GM21723 (cell line): Measurements from ENCODE around the gene UNG.

ENCODE experiments used
- ATAC-seq: cut with Tn5 transposase; IDR thresholded peaks from one replicate; pipeline ENCODE4 v1.9.1; 2021; ENCODE audit warnings: mild to moderate bottlenecking, moderate library complexity; ENCODE audit not compliant: unreplicated experiment

UNG gene

DNA sequence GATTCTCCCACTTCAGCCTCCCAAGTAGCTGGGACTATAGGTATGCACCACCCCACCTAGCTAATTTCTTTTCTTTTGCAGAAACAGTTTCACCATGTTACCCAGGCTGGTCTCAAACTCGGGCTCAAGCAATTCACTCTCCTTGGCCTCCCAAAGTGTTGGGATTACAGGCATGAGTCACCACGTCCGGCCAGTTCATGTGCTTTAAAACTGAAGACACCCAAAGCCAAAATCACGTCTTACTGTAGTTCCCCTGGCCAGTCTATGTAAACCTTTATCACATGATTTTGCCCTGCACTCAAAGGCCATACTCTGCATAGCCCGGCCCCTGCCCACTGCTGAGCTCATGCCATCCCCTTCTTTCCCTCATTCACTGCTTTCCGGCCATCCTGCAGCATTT is 8.6 kb upstream of the UNG start:
- no peak for ATAC-seq

DNA sequence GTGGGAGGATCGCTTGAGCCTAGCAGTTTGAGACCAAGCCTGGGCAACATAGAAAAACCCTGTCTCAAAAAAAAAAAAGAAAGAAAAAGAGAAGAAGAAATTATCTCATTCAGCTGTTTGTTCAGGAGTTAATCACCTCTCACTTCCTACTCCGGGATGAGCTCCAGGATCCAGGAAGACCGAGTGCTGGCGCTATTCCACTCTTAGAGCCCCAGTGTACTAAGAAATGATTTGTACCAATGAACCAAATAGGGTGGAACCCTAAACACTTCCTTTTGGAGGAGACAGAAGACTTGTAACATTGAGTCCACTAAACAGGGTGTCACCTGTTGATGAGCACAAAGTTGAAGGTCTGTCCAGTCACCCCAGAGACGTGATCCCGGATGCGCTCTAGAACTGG is 7.7 kb upstream of the UNG start:
- no peak for ATAC-seq

DNA sequence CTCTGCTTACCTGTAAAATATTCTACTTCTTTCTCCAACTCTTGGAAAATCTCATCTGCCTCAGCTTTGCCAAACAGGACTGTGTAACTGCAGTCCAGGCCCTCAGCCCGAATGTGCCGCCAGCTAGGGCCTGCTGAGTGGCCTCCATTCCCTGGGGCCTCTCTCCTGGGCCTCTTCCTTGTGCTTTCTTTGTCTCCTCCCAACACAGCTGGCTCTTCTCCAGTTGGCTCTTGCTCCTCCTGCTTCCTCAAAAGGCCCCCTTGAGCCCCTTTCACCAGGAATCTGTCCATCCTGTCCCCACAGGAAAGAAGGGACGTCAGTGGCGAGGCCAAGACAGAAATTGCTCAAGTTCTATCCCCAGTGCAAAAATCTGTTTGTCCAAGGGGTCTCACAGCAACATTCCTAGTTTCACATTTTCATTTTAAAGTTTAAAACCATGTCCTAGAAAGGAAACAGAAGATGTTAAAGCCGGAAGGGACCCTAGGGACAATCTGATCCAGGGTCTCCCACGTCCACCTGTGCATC is 4.8 kb upstream of the UNG start:
- ATAC-seq = no peak

DNA sequence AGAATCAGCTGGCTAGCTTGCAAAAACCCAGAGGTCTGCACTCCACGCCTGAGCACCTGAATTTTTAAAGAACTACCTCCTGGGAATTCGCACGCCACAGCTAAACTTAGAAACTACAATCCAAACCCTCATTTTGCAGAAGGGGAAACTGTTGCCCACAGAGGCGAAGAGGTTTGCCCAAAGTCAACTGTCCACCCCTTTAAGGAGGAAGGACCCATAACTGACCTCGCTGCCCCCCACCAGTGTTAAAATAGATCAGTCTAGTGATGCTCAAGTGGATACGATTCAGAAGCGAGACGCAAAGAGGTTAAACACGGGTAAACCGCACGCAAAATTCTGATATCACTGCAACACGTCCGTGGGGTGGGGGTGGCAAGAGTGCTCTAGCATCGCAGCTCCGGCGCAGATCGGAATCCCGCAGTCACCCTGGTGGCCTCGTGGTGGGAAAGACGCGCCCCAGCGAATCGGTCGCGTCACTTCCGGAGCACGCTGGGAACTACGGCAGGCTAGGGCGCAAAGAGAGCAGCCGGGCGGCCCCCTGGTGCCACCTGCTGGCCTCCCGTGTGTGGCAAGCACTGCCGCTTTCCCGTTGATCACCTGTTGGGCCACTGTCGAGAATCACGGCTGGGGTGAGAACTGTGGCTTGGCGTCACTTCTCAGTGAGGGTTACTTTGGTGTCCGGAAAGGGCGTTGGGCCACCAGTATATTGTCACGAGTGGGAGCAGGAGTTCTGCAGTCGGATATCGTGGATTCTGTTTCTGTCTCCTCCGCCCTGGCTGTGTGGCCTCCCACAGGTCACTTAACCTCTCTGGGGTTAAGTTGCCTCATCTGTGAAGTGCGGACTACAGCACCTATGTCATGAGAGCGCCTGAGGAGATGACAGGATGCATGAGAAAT is 4.1 kb upstream of the UNG start, which contains the start of gene ALKBH2:
TSS of gene ALKBH2 (minus strand) at position 451 of the 897 bp plus-strand sequence. CDS start 686 bp downstream, outside the sequence.
- ATAC-seq = peak; percentile 51

DNA sequence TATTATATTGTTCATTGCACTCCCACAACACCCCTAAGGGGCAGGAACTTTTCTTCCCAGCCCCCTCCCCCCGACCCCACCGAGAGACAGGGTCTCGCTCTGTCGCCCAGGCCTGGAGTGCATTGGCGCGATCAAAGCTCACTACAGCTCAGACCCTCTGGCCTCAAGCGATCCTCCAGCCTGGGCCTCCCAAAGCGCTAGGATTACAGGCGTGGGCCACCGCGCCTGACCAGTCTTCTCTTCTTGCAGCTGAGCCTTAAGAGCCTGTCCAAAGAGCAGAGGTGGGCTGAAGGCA is 310 bp upstream of the UNG start:
- no peak for ATAC-seq

DNA sequence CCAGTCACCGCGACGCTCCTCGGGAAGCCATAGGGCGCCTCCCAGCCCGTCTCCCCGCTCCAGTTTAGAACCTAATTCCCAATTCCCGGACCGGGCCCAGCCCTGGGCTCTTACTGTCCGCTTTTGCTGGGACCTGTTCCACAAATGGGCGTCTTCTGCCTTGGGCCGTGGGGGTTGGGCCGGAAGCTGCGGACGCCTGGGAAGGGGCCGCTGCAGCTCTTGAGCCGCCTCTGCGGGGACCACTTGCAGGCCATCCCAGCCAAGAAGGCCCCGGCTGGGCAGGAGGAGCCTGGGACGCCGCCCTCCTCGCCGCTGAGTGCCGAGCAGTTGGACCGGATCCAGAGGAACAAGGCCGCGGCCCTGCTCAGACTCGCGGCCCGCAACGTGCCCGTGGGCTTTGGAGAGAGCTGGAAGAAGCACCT is 797 bp downstream of the UNG start:
- ATAC-seq = peak; percentile 41

DNA sequence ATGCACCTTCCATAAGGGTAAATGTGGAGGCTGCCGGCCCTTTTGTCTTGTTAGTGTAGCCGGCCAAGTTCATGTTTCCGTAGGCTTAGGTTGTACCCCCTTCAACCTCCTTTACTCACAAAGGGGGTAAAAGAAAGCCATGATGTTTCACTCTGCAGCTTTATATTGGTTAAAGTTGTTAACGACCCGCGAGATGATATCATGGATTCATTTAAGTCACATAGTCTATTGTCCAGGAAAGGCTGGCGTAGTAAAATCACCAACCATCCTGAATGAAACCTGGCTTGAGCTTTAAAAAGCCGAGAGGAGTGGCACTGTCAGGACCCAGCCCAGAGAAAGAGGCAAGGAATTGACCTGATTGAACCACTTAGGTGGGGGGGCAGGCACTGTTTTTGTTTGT is 1.3 kb downstream of the UNG start:
- ATAC-seq = no peak

DNA sequence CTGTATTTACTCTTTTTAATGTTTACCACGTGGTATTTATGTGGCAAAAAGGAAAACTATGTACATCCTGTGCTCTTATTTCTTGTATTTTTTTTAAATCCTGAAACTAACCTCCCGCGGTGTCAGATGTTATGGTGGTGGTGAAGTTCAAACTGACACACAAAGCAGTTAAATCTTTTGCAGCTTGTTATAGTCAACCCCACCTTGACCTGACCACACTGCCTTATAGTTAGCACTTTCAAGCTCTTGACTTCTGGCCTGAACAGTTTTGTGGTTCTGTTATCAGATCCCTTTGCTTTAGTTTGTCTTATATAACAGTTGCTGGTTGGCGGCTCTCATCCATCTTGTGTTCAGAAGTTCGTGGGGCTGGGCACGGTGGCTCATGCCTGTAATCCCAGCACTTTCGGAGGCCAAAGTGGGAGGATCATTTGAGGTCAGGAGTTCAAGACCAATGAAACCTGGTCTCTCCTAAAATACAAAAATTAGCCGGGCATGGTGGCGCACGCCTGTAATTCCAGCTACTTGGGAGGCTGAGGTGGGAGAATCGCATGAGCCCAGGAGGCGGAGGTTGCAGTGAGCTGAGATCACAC is 2.1 kb downstream of the UNG start:
- ATAC-seq = no peak

DNA sequence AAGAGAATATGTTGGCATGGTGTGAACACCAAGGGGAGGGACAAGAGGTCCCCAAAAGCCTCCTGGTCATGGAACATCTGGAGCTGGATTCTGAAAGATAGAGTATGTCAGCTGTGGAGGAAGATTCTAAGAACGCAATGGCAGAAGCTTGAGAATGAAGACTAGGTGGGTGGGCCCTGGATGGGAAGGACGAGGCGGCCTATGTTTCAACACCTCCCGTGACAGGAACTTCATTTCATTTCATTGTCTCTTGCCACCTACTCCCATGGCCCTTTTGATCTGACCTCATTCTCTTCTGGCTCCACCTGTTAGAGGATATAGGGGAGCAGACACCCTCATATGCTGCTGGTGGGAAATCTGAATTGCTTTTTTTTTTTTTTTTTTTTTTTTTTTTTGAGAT is 3.3 kb downstream of the UNG start:
- ATAC-seq = no peak

DNA sequence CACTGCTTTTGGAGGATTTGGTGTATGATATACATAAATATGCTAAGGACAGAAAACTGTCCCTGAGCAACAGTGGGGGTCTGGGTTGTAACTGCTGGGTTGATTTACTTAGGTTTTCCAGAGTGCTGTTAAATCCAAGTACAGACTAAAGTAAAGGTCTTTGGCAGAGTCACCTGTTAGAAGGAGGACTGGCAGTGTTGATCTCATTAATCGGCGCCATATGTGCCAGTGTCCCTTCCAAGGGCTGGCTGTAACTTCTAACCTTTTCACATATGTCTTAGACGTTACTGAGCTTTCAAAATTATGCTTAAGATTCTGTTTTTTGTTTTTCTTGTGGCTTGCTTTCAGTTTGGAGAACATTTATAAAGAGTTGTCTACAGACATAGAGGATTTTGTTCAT is 5.1 kb downstream of the UNG start:
- ATAC-seq = no peak

DNA sequence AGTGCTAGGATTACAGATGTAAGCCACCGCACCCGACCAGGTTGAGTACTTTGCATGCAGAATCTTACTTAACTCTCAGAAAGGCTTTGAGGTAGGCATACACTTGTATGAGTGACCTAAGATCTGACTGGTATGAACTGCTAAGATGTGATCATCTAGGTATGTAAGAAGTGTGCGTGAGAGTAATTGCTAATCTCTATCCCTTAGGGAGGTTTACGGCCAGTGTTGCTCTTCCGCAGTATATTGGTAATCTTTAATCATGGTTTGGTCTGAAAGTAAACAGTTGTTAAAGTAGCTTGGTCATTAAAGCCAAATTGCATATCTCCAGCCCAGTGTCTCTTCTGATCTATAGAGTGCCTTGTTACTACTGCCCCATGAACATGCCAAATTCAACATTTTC is 7.8 kb downstream of the UNG start:
- no peak for ATAC-seq

DNA sequence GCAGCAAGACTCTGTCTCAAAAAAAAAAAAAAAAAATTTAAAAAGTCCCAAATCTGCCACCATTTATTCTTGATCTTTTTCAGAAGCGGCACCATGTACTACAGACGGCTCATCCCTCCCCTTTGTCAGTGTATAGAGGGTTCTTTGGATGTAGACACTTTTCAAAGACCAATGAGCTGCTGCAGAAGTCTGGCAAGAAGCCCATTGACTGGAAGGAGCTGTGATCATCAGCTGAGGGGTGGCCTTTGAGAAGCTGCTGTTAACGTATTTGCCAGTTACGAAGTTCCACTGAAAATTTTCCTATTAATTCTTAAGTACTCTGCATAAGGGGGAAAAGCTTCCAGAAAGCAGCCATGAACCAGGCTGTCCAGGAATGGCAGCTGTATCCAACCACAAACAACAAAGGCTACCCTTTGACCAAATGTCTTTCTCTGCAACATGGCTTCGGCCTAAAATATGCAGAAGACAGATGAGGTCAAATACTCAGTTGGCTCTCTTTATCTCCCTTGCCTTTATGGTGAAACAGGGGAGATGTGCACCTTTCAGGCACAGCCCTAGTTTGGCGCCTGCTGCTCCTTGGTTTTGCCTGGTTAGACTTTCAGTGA is 12.5 kb downstream of the UNG start:
- ATAC-seq = no peak

DNA sequence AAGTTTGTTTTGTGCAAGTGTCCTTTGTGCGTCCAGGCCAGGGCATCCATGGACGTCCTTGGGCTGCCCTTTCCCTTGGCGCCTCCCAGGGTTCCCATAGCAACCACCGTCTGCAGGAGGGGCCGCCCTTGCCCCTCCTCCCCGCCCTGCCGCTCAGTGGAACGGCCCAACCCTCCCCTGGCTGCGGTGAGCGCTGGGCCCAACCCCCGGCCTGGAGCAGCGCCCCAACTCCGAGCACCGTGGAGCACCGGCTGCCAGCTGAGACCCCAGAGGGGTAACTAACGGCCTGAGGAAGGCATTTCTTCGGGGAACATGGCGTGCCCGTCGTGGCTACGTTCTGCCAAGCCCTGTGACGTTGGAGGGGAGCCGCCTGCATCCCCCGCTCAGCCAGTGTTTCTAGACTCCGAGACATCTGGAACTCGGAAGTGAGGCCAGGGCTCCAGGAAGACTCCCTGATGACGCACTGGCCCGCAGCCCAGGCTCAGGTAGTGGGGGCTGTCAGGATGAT is 13.6 kb downstream of the UNG start:
- ATAC-seq = peak; percentile 83

DNA sequence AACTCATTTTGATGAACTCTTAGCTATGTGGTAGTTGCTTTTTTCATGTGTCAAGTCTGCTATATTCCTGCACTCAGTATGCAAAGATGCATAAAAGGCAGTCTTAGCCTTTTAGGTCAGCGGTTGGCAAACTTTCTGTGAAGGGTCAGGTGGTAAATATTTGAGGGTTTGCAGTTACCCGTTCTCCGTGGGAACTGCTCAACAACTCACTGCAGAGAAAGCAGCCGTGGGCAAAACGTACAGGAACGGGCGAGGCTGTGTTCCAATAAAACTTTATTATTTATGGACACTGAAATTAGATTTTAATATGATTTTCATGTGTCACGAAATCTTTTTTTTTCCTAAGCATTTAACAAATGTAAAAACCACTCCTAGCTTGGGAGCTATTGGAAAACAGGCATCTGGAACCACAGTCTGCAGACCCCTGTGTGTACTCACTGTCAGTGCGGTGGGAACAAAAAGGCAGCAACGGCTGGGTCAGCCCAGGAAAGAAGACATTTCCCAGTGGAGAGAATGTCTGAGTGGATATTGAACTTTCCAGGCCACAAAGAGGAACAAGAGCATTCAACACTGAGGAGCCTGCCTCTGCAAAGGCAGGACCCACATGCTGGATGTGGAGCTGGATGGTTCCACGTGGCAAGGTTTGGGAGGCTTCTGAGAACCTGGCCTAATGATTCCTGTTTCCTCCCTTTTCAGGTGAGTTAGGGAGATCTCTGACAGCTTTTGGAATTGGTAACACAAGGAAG is 15.5 kb downstream of the UNG start:
- ATAC-seq = no peak

DNA sequence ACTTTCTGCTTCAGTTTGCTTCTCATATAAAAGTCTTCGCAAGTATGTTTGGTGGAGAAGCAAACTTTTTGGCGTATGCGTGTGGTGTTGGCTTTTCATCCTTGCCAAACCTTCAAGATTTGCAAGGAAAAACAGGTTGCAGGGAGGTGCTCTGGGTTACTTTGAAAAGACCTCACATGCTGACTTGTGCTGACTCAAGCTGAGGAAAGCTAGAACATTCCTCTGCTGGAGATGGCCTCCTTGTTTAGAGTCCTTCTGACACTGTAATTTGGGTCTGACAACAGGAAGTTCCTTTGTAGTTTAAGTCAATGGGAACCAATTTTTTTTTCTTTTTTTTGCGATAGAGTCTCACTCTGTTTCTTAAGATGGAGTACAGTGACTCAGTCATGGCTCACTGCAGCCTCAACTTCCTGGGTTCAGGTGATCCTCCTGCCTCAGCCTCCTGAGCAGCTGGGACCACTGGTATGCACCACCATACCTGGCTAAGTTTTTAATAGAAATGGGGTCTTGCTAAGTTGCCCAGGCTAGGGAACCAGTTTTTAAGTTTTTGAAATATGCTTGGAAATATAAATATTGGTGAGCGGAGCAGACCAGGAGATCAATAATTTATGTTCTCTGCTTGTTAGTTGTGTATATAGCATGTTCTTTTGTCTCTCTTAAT is 16.4 kb downstream of the UNG start:
- ATAC-seq = no peak

DNA sequence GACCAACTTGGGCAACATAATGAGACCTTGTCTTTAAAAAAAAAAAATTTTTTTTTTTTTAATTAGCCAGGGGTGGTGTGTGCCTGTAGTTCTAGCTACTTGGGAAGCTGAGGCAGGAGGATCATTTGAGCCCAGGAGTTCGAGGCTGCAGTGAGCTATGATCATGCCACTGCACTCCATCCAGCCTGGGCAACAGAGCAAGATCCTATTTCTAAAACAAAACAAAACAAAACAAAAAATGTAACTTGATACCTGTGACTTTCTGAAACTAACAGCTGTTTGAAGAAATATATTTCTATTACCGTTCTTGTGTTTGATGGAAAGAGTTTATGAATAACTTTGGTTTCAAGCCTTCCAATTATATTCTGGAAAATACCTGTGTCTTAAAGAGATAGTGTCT is 17.2 kb downstream of the UNG start:
- ATAC-seq = no peak

DNA sequence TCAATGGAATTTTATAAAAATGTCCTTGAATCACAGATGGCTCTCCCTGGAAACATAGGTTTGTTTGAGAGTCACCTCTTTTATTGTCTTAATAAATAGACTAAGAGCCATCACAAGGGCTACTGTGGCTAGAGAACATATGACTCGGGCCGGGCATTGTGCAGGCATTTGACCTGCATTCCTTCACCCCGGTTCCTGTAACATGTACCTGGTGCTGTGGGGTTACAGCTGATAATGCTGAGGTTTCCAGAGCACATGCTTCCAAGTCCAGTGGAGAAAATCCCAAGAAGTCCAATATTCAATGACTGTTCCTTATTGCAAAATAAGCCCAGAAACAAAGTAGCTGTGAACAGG is 18.0 kb downstream of the UNG start:
- ATAC-seq = no peak

DNA sequence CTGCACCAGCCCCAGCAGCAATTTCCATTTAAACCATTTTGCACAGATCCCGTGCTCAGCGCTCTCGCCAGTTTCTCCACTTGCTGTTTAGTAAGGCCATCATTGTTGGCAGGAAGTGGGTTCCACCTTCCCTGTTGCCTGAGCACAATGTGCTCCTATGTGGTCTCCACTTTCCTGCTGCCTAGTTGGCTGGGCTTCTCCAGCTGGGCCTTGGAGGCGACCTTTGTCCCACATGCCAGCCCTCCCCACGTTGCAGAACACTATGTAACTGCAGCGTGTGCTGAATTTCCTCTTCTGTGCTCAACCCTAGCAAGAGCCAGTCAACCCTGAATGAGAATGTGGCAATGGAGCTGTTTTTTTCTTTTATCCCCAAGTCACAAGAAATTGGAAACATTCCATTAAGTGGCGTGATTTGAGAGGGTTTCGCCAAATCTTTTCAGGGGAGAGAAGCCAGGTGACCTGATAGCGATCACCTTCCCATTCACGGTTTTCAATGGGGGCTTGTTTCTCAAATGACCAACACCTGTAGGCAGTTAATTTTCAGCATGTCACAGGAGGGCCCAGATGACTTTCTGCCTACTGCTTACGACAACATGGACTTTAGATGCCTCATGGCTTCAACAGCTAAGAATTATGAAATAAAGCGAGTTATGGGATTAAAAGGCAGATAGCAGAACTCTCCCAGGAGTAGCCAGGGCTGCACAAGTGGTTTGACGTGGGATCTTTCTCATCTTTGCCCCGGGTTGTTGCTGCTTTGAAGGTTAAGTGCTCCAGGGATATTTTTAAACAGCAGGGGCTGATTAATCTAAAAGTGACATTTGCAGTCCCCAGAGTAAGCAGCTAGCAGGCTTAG is 18.6 kb downstream of the UNG start, which contains the start of gene ACACB:
TSS of gene ACACB (plus strand) at position 830 of the 853 bp plus-strand sequence. CDS start 22,819 bp downstream, outside the sequence.
- no peak for ATAC-seq

DNA sequence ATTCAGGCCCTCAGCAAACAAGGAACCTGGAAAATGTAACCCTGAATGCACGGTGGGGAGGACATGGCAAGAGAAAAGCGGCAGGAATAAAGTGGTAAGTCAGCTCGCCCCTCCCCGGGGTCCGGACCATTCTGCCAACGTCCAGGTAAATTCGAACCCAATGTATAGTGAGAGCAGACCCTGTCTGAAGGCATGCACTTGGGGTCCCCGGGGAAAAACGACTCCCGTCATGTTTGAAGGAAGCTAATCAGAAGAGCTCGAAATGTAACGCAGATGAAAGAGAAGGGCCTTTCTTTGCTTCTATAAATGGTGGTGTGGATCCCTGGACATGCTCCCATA is 19.2 kb downstream of the UNG start:
- no peak for ATAC-seq

DNA sequence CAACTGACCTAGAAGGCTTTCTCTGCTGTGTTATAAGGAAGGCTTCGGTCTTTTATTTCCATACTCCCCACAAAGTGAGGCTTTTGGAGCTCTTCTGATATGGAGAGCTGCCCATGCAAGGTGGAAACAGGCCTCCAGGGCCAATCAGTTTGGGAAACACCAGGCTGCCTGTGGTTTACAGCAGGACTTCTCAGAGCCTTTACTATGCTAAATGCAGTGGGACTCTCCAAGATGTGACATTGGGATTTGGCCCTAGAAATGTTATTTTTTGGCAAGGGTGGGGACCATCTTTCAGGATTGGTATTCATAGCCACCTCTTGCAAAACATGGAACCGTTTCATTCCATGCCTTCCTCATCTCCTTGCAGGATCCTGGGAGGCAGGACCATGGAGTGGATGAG is 22.7 kb downstream of the UNG start:
- ATAC-seq = no peak
